GM04503 (cell line): ENCODE data around the gene RNU2-1.
"Not testable (repeated sequence)": the region's sequence is repeated elsewhere in the genome, so short reads cannot be mapped to it uniquely, and the experiment has no call there.

Source experiments
- DNase-seq: peaks from one replicate; pipeline ENCODE4 v3.0.0-alpha.2; 2012; ENCODE audit warnings: low read depth

Gene RNU2-1

DNA sequence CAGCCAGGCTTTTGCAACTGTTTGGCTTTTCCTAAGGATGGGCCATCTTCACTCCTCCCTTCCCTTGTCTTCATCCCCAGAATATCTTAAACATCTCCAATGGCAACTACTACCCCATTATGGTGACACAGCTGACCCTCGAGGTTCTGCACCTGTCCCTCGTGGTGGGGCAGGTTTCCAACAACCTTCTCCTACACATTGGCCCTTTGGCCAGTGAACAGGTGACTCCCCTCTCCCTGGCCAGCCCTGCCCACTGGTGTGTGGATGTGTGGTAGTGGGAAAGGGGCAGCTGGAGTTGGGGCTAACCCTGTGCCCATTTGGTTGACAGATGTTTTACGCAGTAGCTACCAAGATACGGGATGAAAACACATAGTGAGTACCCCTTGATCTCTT is 17.4 kb downstream of the RNU2-1 start:
- DNase-seq, result no peak

DNA sequence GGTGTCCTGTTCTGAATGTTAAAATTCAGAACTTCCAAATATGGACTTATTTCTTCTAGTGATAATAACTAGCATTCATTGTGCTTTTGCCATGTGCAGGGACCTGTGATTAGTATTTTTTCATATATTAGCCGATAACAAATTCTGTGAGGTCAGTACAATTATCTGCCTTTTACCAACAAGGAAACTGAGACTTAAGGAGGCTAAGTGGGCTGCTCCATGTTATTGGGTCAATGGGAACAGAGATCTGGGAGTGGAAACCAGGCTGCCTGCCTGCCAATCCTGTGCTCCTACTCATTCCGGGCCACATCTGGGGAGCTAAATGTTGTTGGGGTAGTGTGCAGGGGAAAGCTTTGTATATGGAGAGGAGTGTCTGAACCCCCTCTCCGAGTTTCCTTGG is 18.4 kb downstream of the RNU2-1 start:
- DNase-seq, result no peak

DNA sequence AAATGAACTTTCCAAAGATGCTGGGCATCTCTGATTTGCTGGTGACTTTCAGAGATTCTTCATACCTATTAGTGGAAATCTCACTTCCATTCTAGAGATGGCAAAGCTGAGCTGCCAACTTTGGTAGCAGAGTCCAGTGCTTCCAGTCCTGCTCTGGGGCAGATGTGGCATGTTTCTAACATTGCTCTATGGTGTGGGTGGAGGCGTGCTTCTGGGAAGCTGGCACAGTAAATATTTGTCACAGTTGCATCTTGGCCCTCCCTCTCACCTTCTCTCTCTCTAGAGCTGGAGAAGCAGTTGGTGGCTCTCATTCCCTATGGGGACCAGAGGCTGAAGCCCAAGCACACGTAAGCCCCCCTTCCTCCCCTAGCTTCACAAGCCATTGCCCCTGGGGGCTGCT is 20.2 kb downstream of the RNU2-1 start:
- DNase-seq, result no peak

DNA sequence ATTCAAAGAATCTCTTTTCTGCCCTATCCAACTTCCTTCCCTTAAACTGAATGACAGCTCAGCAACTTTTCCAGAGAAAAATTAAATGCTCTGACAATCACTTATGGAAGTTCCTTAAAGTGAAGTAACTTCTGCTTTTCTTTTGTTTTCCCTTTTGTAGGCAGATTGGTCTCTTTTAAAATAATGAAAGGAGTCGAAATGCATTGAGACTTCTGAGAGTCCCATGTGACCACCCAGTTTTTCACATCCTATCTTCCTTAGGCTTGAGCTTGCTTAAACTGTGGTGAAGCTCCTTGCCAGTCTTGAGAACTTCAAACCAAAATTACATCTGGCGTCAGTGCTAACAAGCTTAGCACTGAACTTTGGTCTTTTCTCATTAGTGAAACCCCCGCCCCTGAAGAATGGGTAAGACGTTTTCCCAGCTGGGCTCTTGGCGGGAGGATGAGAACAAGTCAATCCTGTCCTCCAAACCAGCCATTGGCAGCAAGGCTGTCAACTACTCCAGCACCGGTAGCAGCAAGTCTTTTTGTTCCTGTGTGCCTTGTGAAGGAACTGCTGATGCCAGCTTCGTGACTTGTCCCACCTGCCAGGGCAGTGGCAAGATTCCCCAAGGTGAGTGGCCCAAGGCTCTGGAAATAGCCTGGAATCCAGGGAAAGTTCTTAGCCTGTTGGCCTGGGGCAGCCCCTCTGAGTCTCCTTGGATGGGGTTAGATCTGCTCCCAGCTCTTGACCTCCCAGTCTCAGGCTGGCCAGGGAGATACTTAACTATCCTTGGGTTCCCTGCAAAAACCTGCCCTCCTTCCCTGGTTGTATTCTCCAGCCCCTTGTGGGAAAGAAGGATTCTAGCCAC is 20.9 kb downstream of the RNU2-1 start:
- DNase-seq, result no peak

DNA sequence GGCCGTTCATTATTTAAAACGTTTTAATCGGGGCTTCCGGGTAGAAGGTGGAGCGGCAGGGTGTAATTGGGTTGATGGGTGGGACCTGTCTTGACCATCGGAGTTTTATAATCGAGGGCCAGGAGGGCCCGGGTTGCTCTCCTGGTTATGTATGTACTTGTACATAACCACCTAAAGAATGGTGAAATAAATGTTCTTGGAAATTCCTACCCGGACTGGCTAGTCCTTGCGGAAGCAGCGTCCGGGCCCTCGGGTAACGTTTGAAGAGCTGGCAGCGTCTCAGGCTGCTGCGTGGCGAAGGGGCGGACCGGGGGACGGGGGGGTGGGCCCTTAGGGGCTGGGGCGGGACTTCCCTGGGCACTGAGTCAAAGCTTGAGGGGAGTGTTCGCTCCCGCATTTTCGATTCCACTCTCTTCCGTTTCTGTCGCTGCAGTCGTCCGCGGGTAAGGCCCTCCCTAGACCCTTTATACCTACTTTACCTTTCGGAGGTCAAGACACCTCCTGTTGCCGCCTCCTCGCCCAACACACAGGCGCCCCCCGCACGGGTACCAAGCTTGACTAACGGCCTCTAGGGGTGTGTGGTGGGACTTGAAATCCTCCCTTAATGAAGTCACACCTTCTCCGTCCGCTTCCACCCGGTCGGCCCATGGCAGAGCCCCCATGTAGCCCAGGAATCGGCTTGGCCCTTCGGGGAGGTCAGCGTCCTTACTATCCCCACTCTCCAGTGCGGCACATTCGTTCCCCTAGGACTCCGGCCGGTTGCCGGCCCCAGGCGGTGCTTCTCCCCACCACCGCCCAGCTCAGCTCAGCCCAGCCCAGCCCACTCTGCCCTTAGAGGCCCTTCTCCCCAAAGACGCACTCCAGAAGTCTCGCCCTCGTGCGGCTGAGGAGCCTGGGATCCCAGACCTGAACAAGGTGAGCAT is 22.0 kb downstream of the RNU2-1 start, which contains the start of gene TMEM106A:
Gene TMEM106A, plus strand, starts transcription at position 396 of the 923 bp plus-strand sequence. CDS start 1,167 bp downstream, outside the sequence.
- peak; percentile 49 for DNase-seq

DNA sequence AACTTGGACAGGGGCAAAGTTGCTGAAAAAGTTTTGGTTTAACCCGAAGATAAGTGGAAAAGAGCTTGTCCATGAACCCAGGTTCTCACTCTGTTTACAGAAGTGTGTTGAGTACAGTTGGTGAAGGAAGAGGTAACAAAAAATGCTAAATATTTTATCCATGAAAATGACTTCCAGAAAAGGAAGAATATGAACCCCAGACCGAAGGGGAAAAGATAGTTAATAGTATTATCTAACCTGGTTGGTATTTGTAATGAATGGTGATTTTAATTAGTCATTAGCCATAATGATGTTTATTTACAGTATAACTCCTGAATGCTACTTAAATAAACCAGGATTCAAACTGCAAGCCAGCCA is 22.7 kb downstream of the RNU2-1 start:
- no peak for DNase-seq

DNA sequence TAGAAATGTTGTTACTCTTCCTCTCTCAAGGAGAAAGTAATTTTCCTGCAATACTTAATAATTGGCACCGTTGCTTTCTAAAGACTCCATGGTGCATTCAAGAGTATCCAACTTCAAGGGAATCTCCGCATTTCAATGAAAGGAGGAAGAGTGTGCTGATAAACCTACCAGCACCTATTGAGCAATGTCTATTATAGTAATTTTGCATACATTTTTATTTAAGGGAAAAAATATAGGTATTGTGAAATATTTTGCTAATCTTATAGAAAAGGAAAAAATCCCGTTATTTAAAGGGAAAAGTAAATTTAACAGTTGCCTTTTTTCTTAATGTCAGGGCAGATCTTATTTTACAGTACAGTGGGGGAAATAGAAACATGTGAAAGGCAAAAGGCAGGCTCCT is 23.2 kb downstream of the RNU2-1 start:
- DNase-seq, result no peak

DNA sequence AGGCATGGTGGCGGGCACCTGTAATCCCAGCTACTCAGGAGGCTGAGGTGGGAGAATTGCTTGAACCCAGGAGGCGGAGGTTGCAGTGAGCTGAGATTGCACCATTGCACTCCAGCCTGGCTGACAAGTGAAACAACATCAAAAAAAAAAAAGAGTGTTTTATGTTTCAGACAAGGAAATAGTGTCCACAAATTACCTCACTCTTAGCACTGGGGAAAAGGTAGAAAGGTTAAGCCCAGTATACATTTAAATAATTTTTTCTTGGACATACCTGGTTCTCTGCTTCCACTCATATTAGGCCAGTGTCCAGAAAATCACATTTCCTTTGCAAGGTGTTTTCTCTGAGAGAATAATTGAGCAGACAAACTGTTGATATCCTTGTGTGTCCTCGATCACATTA is 30.8 kb downstream of the RNU2-1 start:
- not testable (repeated sequence) for DNase-seq

DNA sequence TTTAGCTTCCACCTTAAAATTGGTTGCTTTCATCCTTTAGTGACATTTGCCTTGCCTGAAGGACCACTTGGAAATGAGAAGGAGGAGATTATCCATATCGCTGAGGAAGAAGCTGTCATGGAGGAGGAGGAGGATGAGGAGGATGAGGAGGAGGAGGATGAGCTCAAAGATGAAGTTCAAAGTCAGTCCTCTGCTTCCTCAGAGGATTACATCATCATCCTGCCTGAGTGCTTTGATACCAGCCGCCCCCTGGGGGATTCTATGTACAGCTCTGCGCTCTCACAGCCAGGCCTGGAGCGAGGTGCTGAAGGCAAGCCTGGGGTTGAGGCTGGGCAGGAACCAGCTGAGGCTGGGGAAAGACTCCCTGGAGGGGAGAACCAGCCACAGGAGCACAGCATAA is 33.6 kb downstream of the RNU2-1 start:
- no peak for DNase-seq

DNA sequence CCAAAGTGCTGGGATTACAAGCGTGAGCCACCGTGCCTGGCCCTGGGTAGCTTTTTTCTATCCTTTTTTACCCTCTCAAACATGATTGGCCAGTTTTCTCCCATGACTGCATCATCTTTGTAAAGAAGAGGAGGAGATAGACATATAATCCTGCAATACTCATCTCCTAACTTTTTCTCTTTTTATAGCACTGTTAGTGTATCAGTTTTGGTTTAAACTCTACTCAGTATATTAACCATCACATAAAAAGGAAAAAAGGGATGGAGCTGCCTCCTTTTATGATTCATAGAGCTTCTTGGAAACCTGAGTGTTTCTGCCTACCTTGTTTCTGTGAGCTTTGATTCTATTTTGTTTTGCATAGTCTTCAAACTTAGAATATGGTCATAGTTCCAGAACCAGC is 34.1 kb downstream of the RNU2-1 start:
- DNase-seq, result no peak

DNA sequence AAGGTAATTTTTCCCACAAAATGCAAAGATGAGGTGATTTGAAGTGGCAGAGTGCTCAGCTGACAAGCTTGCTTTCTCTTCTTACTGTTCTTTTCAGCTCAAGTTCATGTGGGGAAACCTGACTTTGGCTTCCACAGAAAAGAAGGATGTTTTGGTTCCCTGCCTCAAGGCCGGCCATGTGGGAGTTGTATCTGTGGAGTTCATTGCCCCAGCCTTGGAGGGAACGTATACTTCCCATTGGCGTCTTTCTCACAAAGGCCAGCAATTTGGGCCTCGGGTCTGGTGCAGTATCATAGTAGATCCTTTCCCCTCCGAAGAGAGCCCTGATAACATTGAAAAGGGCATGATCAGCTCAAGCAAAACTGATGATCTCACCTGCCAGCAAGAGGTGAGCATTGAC is 40.5 kb downstream of the RNU2-1 start:
- no peak for DNase-seq

DNA sequence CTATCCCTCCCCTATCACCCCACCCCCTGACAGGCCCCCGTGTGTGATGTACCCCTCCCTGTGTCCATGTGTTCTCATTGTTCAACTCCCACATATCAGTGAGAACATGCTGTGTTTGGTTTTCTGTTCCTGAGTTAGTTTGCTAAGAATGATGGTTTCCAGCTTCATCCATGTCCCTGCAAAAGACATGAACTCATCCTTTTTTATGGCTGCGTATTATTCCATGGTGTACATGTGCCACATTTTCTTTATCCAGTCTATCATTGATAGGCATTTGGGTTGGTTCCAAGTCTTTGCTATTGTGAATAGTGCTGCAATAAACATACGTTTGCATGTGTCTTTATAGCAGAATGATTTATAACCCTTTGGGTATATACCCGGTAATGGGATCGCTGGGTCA is 47.1 kb downstream of the RNU2-1 start:
- not testable (repeated sequence) for DNase-seq

DNA sequence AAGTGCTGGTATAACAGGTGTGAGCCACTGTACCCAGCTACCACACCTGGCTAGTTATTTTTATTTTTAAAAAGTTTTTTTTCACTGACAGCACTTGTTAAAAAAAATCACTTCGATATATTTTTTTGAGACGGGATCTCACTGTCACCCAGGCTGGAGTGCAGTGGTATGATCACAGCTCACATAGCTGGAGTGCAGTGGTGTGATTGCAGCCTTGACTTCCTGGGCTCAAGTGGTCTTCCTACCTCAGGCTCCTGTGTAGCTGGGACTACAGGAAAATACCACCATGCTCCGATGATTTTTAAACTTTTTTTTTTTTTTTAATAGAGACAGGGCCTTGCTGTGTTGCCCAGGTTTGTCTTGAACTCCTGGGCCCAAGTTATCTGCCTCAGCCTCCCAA is 49.9 kb downstream of the RNU2-1 start:
- no peak for DNase-seq
